Upper lobe of left lung (tissue), 6 donors: ENCODE results near the gene MYOZ2. TPM values are rescaled to one million over a fixed set of nuclear protein-coding genes. Genes with fewer than 3 reads are reported as not detected.
"Not testable (repeated sequence)": the region's sequence is repeated elsewhere in the genome, so short reads cannot be mapped to it uniquely, and the experiment has no call there.

Source experiments
- ATAC-seq, 2 donors: fragments of 200-7000 bp; cut with Tn5 transposase; one replicate each; pipeline ENCODE4 v1.9.1; 2022; ENCODE audit warnings: mild to moderate bottlenecking in 2 of 2, moderate library complexity in 2 of 2; ENCODE audit not compliant: low FRiP score in 2 of 2
- DNase-seq, 2 donors: peaks; one replicate each; pipeline ENCODE4 v3.0.0-alpha.2; 2019 to 2020
- H3K27ac ChIP-seq, 4 donors: fragments of 200-600 bp; sonication (generic); one replicate each; pipeline ENCODE4 v1.5.1; 2016 to 2019
- H3K27me3 ChIP-seq, 4 donors: fragments of 200-600 bp; sonication (generic); one replicate each; pipeline ENCODE4 v1.5.1; 2017 to 2019
- H3K36me3 ChIP-seq, 4 donors: fragments of 200-600 bp; sonication (generic); one replicate each; pipeline ENCODE4 v1.5.1; 2016 to 2019
- H3K4me1 ChIP-seq, 4 donors: fragments of 200-600 bp; sonication (generic); one replicate each; pipeline ENCODE4 v1.5.1; 2018 to 2019
- H3K4me3 ChIP-seq, 4 donors: fragments of 200-600 bp; sonication (generic); one replicate each; pipeline ENCODE4 v1.5.1; 2017 to 2019; ENCODE audit warnings: mild to moderate bottlenecking in 2 of 4, moderate library complexity in 1 of 4
- H3K9me3 ChIP-seq, 4 donors: fragments of 200-600 bp; sonication (generic); one replicate each; pipeline ENCODE4 v1.5.1; 2018 to 2019
- EP300 ChIP-seq, 4 donors: sonication (generic); formaldehyde crosslinking; IDR thresholded peaks; one replicate each; pipeline ENCODE4 v1.5.1; 2017; ENCODE audit warnings: antibody characterized with exemption in 4 of 4, control low read depth in 2 of 4
- POLR2A ChIP-seq, 4 donors: fragments of 450-650 bp; IDR thresholded peaks; one replicate each; pipeline ENCODE4 v1.5.1; 2016 to 2017; ENCODE audit warnings: antibody characterized with exemption in 4 of 4, mild to moderate bottlenecking in 2 of 4
- POLR2AphosphoS5 ChIP-seq, 2 donors: sonication (generic); formaldehyde crosslinking; IDR thresholded peaks; one replicate each; pipeline ENCODE4 v1.5.1; 2017; ENCODE audit warnings: antibody characterized with exemption in 2 of 2
- WGBS, 2 donors: methylation state at CpG; one replicate each; pipeline ENCODE4 v1.1.5; 2017 to 2018; 5-methylcytosine and 5-hydroxymethylcytosine counted together
- total RNA-seq, 6 donors: library from RNA; depleted of rRNA in 4 of 6; stranded (reverse); fragments of >200 nt in 4 of 6; gene quantifications; one replicate each; pipeline versions ENCODE4 v1.1.0 to v1.2.1, GENCODE V29; 2016 to 2021
- TF ChIP-seq, protein P1 (sequence below), 6 experiments: fragments of 450-650 bp in 4 of 6; fragments of 200-600 bp in 2 of 6; sonication (generic) in 2 of 6; IDR thresholded peaks; one replicate each; pipeline ENCODE4 v1.5.1; 2016 to 2019; ENCODE audit warnings: antibody characterized with exemption in 6 of 6
- donor health status: DM: no; HTN: no; CAD: no; lungs with moderate emphysema.
- donor health status: DM: no; HTN: yes; CAD: no; lungs with severe emphysema.

Gene MYOZ2
- total RNA-seq, 6 donors from 2014 or later: 0.13 to 0.20 TPM; not detected in 4

GRCh38 chr4:119162174-119162573 is 26.5 kb downstream of the MYOZ2 start:
- ATAC-seq: no peak
- no peaks in the 10 kb centered on the region for H3K27me3 ChIP-seq
- no peaks in the 10 kb centered on the region for H3K4me1 ChIP-seq
- TF ChIP-seq EP300 (IDR thresholded peaks at IDR 0.05) (no peak), POLR2AphosphoS5 (IDR thresholded peaks at IDR 0.05) (no peak), POLR2A (IDR thresholded peaks at IDR 0.05) (no peak)
- TF ChIP-seq, protein P1, sequence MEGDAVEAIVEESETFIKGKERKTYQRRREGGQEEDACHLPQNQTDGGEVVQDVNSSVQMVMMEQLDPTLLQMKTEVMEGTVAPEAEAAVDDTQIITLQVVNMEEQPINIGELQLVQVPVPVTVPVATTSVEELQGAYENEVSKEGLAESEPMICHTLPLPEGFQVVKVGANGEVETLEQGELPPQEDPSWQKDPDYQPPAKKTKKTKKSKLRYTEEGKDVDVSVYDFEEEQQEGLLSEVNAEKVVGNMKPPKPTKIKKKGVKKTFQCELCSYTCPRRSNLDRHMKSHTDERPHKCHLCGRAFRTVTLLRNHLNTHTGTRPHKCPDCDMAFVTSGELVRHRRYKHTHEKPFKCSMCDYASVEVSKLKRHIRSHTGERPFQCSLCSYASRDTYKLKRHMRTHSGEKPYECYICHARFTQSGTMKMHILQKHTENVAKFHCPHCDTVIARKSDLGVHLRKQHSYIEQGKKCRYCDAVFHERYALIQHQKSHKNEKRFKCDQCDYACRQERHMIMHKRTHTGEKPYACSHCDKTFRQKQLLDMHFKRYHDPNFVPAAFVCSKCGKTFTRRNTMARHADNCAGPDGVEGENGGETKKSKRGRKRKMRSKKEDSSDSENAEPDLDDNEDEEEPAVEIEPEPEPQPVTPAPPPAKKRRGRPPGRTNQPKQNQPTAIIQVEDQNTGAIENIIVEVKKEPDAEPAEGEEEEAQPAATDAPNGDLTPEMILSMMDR (IDR thresholded peaks at IDR 0.05): no peak
- H3K9me3 ChIP-seq: no peaks in the 10 kb centered on the region
- H3K4me3 ChIP-seq: no peak overlapping the region
- WGBS, 2 donors: 80 to 98% methylated on average over 5 of the region's 5 CpGs
- no peaks in the 10 kb centered on the region for H3K36me3 ChIP-seq
- H3K27ac ChIP-seq: no peak overlapping the region
- DNase-seq: no peak

DNA sequence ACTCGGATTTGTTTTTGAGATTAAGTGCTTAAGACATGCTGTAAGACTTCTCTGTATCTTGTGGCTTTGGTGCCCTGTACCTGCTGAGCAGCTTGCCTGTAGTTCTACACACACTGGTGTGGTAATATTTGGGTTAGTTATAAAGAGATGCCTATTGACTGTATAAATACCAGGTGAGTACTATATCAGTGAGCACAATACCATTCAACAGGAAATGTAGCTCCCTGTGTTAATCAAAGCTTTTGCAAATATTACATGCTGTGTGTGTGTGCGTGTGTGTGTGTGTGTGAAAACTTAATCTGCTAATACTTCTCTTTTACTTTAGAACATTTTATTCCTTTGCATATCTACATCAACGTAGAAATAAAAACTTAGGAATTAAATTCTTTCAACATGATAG is 30.1 kb downstream of the MYOZ2 start:
- no peaks in the 10 kb centered on the region for H3K36me3 ChIP-seq
- H3K4me1 ChIP-seq: no peaks in the 10 kb centered on the region
- H3K4me3 ChIP-seq: no peak overlapping the region
- no peaks in the 10 kb centered on the region for H3K9me3 ChIP-seq
- DNase-seq (no peak), ATAC-seq (no peak)
- no peak overlapping the region for H3K27ac ChIP-seq
- TF ChIP-seq EP300 (IDR thresholded peaks at IDR 0.05) (no peak), POLR2AphosphoS5 (IDR thresholded peaks at IDR 0.05) (no peak), POLR2A (IDR thresholded peaks at IDR 0.05) (no peak)
- TF ChIP-seq, protein P1 (IDR thresholded peaks at IDR 0.05): no peak
- WGBS, 2 donors: 85 to 88% methylated on average over 3 of the region's 3 CpGs
- H3K27me3 ChIP-seq: no peaks in the 10 kb centered on the region

DNA sequence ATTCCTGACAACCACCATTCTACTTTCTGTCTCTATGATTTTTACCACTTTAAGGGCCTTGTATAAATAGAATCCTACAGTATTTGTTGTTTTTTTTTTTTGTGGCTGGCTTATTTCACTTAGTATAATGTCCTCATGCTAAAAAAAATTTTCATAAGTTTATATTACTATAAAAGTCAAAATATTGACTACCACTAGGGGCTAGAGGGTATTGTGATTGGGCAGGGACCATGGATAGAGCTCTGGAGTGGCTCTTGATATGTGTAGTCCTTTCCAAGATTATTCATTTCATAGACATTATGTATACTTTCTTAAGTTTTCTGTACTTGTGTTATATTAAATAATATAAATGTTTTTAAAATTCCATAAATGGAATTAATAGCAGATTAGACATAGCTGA is 34.6 kb downstream of the MYOZ2 start:
- Histone ChIP-seq H3K27ac (no peak overlapping the region), H3K9me3 (no peaks in the 10 kb centered on the region), H3K4me3 (no peak overlapping the region), H3K4me1 (no peaks in the 10 kb centered on the region), H3K36me3 (no peaks in the 10 kb centered on the region), H3K27me3 (no peaks in the 10 kb centered on the region)
- no peak for TF ChIP-seq POLR2A (IDR thresholded peaks at IDR 0.05)
- TF ChIP-seq, protein P1 (IDR thresholded peaks at IDR 0.05): no peak
- ATAC-seq (no peak), DNase-seq (no peak)

- no peak for DNase-seq
- WGBS, 2 donors: 93% methylated on average over 7 of the region's 7 CpGs
- H3K4me3 ChIP-seq: no peak overlapping the region
Observed at GRCh38 chr4:119172223-119172622, 36.6 kb downstream of the MYOZ2 start.

DNA sequence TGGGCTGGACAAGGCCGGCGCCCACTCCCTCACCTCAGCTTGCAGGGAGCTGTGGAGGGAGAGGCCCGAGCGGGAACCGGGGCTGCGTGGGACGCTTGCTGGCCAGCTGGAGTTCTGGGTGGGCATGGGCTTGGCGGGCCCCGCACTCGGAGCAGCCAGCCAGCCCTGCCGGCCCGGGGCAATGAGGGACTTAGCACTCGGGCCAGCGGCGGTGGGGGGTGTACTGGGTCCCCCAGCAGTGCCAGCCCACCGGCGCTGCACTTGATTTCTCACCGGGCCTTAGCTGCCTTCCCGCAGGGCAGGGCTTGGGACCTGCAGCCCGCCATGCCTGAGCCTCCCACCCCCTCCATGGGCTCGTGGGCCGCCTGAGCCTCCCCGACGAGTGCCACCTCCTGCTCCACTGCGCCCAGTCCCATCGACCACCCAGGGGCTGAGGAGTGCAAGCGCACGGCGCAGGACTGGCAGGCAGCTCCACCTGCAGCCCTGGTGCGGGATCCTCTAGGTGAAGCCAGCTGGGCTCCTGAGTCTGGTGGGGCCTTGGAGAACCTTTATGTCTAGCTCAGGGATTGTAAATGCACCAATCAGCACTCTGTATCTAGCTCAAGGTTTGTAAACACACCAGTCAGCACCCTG is 38.2 kb downstream of the MYOZ2 start:
- H3K4me1 ChIP-seq, H3K9me3 ChIP-seq, H3K4me3 ChIP-seq, ATAC-seq, H3K36me3 ChIP-seq, H3K27ac ChIP-seq, H3K27me3 ChIP-seq: not testable (repeated sequence)
- WGBS, 2 donors: 90 to 96% methylated on average over 2 to 23 of the region's 30 CpGs
- peak in 1 of 2 donors; percentile 77 for DNase-seq

More at GRCh38 chr4:119172223-119172622, 36.6 kb downstream of the MYOZ2 start:
- Histone ChIP-seq H3K9me3 (no peaks in the 10 kb centered on the region), H3K27ac (no peak overlapping the region), H3K27me3 (no peaks in the 10 kb centered on the region), H3K36me3 (no peaks in the 10 kb centered on the region), H3K4me1 (no peaks in the 10 kb centered on the region)
- TF ChIP-seq EP300 (IDR thresholded peaks at IDR 0.05) (no peak), POLR2AphosphoS5 (IDR thresholded peaks at IDR 0.05) (no peak), POLR2A (IDR thresholded peaks at IDR 0.05) (no peak)
- TF ChIP-seq, protein P1 (IDR thresholded peaks at IDR 0.05): no peak
- no peak for ATAC-seq
